NCI-H146 treated with DMSO at 0.1 percent for 48 hours (cell line): ENCODE measurements around the gene TM6SF1.
"Not testable (repeated sequence)": the region's sequence is repeated elsewhere in the genome, so short reads cannot be mapped to it uniquely, and the experiment has no call there.

Experiments
- DNase-seq: peaks from one replicate; lab custom pipeline; 2025; ENCODE audit not compliant: unreplicated experiment; lab: John Stamatoyannopoulos, UW

TM6SF1 gene

DNA sequence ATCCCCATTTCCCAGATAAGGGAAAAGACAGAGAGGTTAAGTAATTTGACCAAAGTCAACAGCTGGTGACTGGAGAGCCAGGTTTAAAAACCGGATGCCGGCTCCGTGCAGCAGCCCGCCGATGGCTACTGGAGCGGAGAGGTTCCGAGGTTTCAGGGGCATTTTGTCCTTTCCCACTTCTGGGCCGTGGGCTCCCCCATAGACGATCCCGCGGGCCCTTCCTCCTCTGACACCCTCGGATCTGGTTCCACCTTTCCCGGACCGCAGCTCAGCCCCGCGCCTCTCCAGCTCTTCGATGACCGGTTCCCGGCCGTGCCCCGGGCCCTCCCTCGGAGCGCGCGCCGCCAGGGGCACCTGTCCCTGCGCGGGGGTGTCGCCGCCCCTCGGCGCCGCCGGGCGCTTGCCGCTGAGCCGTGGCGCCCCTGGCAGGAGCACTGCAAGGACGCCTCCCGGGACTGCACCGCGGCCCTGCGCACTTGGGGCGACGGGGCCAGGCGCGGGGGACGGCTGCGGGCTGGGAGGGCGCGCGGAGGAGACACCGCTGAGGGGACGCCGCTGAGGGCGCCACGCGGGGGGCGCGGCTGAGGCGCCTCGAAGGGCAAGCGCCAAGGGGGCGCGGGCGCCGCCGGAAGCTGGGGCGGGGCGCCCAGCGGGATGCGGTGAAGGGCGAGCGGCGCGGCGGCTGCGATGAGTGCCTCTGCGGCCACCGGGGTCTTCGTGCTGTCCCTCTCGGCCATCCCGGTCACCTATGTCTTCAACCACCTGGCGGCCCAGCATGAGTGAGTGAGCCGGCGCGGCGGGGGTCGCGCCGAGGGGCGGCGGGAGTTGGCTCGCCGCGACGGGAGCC is at the start of gene TM6SF1:
TSS of gene TM6SF1 (plus strand) at position 652 of the 847 bp plus-strand sequence. CDS start at position 688, 36 bp downstream.
- DNase-seq = peak; percentile 1

DNA sequence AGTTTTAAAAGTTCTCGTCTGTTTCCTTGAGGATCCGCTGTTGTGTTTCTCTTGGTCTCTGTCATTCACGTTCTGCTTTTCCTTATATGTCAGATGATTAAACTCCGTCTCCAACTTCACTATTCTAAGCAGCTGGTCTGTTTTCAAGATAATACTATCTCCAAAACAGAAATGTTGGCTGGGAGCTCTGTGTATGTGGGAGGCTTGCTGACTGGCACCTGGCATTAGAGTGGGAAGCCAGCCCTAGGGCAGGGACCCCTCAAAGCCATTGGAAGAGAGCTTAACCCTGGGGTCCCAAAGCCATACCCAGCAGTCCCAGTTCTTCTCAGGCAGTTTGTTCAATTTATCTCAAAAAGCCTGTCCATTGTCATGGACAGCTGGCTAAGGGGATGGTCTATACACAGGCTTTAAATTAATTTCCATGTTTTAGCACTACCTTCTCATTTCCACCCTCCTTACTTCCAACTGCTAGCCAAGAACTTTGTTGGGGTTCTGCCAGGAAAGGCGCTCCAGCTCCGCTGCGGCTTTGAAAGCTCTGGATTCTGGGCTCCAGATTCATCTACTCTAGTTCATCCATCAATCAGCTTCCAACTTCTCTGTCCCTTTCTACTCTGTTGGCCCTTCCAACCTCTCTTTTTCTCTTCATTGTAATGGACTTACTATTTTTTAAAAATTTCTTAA is 49.6 kb upstream of the TM6SF1 start:
- no peak for DNase-seq

- DNase-seq = no peak
Measured at GRCh38 chr15:83061680-83062079, 45.8 kb upstream of the TM6SF1 start.

DNA sequence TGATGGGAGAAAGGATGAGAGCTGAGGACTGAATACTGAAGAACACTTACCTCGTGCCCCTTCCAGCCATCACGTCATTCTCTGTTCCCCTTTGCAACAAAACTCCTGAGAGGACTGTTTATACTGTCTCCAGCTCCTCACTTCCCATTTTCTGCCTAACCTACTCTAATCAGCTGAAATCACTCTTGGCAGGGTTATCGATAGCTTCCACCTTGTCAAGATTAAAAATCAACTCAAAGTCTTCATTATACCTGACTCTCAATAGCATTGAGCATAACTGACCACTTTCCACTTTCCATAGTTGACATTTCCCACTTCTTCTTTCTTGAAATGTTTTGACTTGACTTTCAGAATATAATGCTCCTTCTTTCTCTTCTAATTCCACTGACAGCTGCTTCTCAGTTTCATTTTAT is 44.7 kb upstream of the TM6SF1 start:
- DNase-seq = no peak

DNA sequence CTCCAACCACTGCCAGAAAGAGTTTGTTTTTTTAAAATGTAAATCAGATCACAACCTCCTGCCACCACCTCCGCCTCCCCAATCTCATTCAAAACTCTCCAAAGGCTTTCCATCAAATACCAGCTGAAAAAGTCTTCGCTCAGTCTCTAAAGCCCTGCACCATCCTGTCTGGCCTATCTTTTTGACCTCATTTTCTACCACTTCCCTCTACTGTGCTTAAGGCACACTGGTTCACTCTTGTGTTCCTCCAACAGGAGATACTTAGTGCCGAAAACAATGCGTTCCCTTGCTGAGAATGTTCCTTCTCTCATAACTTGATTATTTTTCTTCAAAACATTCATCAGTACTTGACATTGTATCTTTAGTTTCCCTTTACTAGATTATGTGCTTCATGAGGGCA is 43.9 kb upstream of the TM6SF1 start:
- no peak for DNase-seq

- no peak for DNase-seq
Measured at GRCh38 chr15:83064859-83065258, 42.6 kb upstream of the TM6SF1 start.

DNA sequence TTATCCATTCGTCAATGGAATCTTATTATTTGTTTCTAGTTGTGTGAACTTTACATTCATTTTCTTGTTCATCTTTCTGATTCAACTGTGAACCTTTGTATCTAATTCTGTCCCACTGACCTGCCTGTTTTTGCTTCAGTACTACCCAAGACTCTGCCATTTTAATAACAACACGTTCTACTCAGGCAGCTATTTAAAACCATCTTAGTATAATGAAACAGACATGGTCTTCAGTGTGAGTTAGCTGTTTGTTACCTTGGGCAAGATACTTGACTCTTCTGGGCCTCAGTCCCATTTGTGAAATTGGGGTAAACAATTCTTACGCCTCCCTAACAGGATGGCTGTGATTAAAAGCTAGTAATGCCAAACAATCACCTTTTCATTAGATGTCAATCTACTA is 42.0 kb upstream of the TM6SF1 start:
- DNase-seq = no peak

- DNase-seq = no peak
Measured at GRCh38 chr15:83066034-83066733, 41.3 kb upstream of the TM6SF1 start.

GRCh38 chr15:83066734-83067637 is 40.5 kb upstream of the TM6SF1 start, which contains the start of gene BTBD1:
Gene BTBD1, minus strand, starts transcription at chr15:83067252. Its CDS starts 101 bp downstream, at chr15:83067151.
- peak; percentile 69 for DNase-seq

- DNase-seq = no peak
Measured at GRCh38 chr15:83067638-83067962, 39.8 kb upstream of the TM6SF1 start.

DNA sequence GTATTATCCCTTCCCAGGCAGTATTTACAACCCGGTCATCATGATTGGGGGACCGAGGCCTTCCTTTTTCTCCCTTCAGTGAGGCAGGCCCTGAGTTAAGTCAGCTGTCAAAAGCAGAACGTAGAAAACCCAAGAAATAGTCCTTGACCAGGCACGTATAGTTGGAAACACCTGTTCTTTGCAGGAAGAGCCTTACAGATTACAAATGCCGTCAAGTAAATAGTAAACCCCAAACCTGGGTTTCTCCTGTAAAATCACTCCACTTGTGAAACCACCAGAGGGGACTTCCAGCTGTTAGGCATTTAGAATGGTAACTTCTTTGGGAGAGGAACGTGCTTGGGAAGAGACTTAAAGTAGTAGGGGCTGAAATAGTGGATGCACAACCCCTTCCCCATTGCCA is 39.4 kb upstream of the TM6SF1 start:
- no peak for DNase-seq

- not testable (repeated sequence) for DNase-seq
Measured at GRCh38 chr15:83069211-83069642, 38.2 kb upstream of the TM6SF1 start.

DNA sequence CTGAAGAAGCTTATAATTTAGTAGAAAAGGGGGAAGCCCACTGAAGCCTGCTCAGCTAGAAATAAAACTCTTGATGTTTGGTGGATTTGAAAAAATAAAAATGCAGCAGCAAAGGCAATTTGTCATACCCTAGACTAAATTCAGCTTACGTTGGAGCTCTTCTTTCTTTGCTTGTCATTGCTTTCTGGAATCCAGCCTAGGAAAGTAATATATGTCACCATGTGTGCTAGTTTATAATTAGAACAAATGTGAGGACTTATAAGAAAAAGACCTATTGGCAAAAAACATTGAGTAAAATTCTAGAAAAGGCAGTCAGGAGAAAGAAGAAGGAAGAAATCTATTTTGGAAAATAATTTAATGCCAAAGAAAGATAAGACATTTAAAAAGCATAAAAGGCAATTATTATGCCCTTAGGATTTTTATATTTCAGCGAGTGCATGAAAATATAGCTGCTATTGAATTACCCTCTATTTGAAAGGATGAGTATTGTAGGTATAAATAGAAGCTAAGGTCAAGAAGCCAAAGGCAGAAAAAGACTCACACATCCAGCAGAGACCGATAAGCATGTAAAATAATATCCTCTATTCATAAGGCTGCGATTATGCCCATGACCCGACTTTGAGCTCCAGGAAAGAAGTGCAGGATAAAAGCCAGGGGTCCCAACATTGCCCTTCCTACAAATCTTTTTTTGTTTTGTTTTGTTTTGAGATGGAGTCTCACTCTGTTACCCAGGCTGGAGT is 29.8 kb upstream of the TM6SF1 start:
- peak; percentile 5 for DNase-seq

DNA sequence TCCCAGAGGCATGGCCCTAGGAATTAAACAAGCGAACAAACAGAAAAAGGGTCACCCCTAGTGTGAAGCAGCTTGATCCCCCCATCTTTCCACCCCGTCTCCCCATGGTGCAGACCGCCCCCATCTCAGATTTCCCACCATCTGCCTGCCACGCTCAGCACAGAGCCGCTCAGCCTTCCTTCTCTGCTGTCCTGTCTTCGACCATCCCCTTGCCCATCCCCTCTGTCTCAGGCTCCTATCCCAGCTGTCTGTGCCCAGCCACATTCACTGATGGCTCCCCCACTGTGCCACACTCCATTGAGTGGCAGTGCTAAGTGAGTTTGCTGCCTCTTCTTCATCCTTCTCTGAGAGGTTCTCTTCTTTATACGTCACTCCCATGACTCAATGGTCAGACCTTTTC is 28.7 kb upstream of the TM6SF1 start:
- DNase-seq = no peak

- DNase-seq = no peak
Measured at GRCh38 chr15:83081256-83082014, 26.0 kb upstream of the TM6SF1 start.

GRCh38 chr15:83082730-83083386 is 24.6 kb upstream of the TM6SF1 start:
- DNase-seq = no peak

DNA sequence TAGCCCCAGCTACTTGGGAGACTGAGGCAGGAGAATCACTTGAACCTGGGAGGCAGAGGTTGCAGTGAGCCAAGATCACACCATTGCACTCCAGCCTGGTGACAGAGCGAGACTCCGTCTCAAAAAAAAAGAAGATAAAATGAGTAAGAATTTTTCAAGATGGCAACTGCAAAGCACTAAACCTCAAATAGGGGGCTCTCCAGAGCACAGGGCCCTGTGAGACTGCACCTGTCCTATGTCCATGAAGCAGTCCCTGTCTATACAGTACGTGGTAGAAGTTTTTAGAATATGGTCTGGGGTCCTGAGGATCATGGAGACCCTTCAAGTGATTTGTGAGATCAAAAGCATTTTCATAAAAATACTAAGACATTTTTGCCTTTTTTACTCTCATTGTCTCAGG is 22.0 kb upstream of the TM6SF1 start:
- DNase-seq = not testable (repeated sequence)

- DNase-seq = not testable (repeated sequence)
Measured at GRCh38 chr15:83085864-83086552, 21.4 kb upstream of the TM6SF1 start.
